ENCODE measurements around the gene HDAC2. TPM values are rescaled to one million over a fixed set of nuclear protein-coding genes. Genes with fewer than 3 reads are reported as not detected.

The HDAC2 gene
- polyA plus RNA-seq, 3 donors, result 29.6 to 67.7 (median 54.6) TPM

DNA sequence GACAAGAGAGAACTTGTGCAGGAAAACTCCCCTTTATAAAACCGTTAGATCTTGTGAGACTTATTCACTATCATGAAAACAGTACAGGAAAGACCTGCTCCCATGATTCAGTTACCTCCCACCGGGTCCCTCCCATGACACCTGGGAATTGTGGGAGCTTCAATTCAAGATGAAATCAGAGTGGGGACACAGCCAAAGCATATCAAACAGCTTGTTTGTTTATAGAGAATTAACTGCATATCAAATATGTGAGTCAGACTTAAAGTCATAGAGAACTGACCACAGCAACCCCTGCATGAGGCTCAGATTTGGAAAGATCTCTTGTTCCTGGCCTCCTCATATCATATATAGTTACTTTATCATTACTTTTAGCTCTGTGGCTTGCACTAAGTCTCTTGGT, 29.1 kb upstream of the HDAC2 start:
- no peak overlapping the region for H3K4me2 ChIP-seq (replicated peaks; ENCODE audit: extremely low read depth, low read length, poor library complexity, severe bottlenecking)
- no peaks in the 10 kb centered on the region for H3K36me3 ChIP-seq (replicated peaks in 1 of 2; ENCODE audit: control insufficient read depth in 1 of 2, insufficient read depth in 2 of 2, low read length in 2 of 2)
- Mint-ChIP-seq H3K4me3 (no peak overlapping the region), H3K4me1 (no peaks in the 10 kb centered on the region), H3K27ac (no peak overlapping the region), H3K27me3 (ENCODE audit: low read depth in 3 of 3) (no peaks in the 10 kb centered on the region), H3K9me3 (peaks cover 0 to 3% (median 0%) of the 10 kb centered on the region in 7 donors), H3K36me3 (peaks cover 5 to 13% of the 10 kb centered on the region in 2 donors)
- H2AFZ ChIP-seq (ENCODE audit: insufficient read depth, low read depth, low read length, poor library complexity, severe bottlenecking), result no peak overlapping the region
- H3K9ac ChIP-seq (ENCODE audit: insufficient read depth, low read length, poor library complexity, severe bottlenecking), result no peak overlapping the region
- H3K27me3 ChIP-seq (ENCODE audit: control insufficient read depth in 2 of 2, insufficient read depth in 2 of 2, low read length in 2 of 2), result no peaks in the 10 kb centered on the region
- intact Hi-C loops (cut with micrococcal nuclease), result no loop called here
- H3K4me1 ChIP-seq (ENCODE audit: control insufficient read depth in 1 of 2, insufficient read depth in 2 of 2, low read length in 2 of 2), result no peaks in the 10 kb centered on the region
- H3K9me3 ChIP-seq (replicated peaks in 1 of 2; ENCODE audit: control insufficient read depth in 1 of 2, insufficient read depth in 1 of 2, low read length in 2 of 2), result no peaks in the 10 kb centered on the region
- WGBS (ENCODE audit: insufficient coverage), result 100% methylated on average over 1 of the region's 2 CpGs
- H3K27ac ChIP-seq (ENCODE audit: low read depth in 1 of 2, low read length in 2 of 2), result no peak overlapping the region
- H3K4me3 ChIP-seq (replicated peaks in 1 of 3; ENCODE audit: low read depth in 2 of 3, low read length in 3 of 3), result no peak overlapping the region
- DNase-seq, result no peak
- H3K79me2 ChIP-seq (ENCODE audit: insufficient read depth, low read length), result no peaks in the 10 kb centered on the region
- H4K20me1 ChIP-seq (ENCODE audit: insufficient read depth, low read length), result no peaks in the 10 kb centered on the region
- TF ChIP-seq, protein P1, sequence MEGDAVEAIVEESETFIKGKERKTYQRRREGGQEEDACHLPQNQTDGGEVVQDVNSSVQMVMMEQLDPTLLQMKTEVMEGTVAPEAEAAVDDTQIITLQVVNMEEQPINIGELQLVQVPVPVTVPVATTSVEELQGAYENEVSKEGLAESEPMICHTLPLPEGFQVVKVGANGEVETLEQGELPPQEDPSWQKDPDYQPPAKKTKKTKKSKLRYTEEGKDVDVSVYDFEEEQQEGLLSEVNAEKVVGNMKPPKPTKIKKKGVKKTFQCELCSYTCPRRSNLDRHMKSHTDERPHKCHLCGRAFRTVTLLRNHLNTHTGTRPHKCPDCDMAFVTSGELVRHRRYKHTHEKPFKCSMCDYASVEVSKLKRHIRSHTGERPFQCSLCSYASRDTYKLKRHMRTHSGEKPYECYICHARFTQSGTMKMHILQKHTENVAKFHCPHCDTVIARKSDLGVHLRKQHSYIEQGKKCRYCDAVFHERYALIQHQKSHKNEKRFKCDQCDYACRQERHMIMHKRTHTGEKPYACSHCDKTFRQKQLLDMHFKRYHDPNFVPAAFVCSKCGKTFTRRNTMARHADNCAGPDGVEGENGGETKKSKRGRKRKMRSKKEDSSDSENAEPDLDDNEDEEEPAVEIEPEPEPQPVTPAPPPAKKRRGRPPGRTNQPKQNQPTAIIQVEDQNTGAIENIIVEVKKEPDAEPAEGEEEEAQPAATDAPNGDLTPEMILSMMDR (IDR thresholded peaks at IDR 0.05), result no peak

DNA sequence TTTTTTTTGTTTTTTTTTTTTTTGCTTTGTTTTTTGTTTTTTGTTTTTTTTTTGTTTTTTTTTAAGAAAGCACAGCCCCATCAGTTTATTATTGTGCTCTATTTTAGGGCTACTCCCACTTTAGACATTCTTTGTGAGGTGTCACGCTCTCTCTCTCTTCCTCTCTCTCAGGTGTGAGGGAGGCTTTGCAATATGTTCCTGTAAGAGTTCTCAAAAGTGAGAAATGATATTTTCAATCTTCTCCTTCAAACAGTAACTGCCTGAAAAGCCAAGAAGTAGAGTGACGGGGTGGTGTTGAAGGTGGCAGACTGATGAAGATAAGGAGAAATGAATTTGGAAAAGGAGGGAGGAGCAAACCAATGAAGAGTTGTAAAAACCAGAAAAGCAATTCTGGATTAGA, 28.3 kb upstream of the HDAC2 start:
- H3K4me1 Mint-ChIP-seq, result no peaks in the 10 kb centered on the region
- Histone ChIP-seq H3K79me2 (ENCODE audit: insufficient read depth, low read length) (no peaks in the 10 kb centered on the region), H3K9ac (ENCODE audit: insufficient read depth, low read length, poor library complexity, severe bottlenecking) (no peak overlapping the region), H2AFZ (ENCODE audit: insufficient read depth, low read depth, low read length, poor library complexity, severe bottlenecking) (no peak overlapping the region), H4K20me1 (ENCODE audit: insufficient read depth, low read length) (no peaks in the 10 kb centered on the region), H3K4me1 (ENCODE audit: control insufficient read depth in 1 of 2, insufficient read depth in 2 of 2, low read length in 2 of 2) (no peaks in the 10 kb centered on the region), H3K27ac (ENCODE audit: low read depth in 1 of 2, low read length in 2 of 2) (no peak overlapping the region), H3K36me3 (replicated peaks in 1 of 2; ENCODE audit: control insufficient read depth in 1 of 2, insufficient read depth in 2 of 2, low read length in 2 of 2) (no peaks in the 10 kb centered on the region), H3K4me2 (replicated peaks; ENCODE audit: extremely low read depth, low read length, poor library complexity, severe bottlenecking) (no peak overlapping the region), H3K9me3 (replicated peaks in 1 of 2; ENCODE audit: control insufficient read depth in 1 of 2, insufficient read depth in 1 of 2, low read length in 2 of 2) (no peaks in the 10 kb centered on the region), H3K27me3 (ENCODE audit: control insufficient read depth in 2 of 2, insufficient read depth in 2 of 2, low read length in 2 of 2) (no peaks in the 10 kb centered on the region), H3K4me3 (replicated peaks in 1 of 3; ENCODE audit: low read depth in 2 of 3, low read length in 3 of 3) (no peak overlapping the region)
- TF ChIP-seq, protein P1 (IDR thresholded peaks at IDR 0.05), result no peak
- no peaks in the 10 kb centered on the region for H3K27me3 Mint-ChIP-seq (ENCODE audit: low read depth in 3 of 3)
- H3K4me3 Mint-ChIP-seq, result no peak overlapping the region
- peaks cover 0 to 3% (median 0%) of the 10 kb centered on the region in 7 donors for H3K9me3 Mint-ChIP-seq
- H3K27ac Mint-ChIP-seq, result no peak overlapping the region
- 100% methylated on average over 1 of the region's 2 CpGs for WGBS (ENCODE audit: insufficient coverage)
- DNase-seq, result no peak
- intact Hi-C loops (cut with micrococcal nuclease), result no loop called here
- H3K36me3 Mint-ChIP-seq, result peaks cover 5 to 13% of the 10 kb centered on the region in 2 donors
